ENCODE data around the gene PDK3.

- TF ChIP-seq POLR2A (IDR thresholded peaks at IDR 0.05), result no peak
- no peak for TF ChIP-seq CTCF (IDR thresholded peaks at IDR 0.05)
- TF ChIP-seq EP300 (IDR thresholded peaks at IDR 0.05), result no peak
- no peak for TF ChIP-seq POLR2AphosphoS5 (IDR thresholded peaks at IDR 0.05)
These were observed 49.2 kb upstream of the PDK3 start for GRCh38 chrX:24415921-24416320.
